ENCODE results near the gene LEF1.

LEF1 gene

DNA sequence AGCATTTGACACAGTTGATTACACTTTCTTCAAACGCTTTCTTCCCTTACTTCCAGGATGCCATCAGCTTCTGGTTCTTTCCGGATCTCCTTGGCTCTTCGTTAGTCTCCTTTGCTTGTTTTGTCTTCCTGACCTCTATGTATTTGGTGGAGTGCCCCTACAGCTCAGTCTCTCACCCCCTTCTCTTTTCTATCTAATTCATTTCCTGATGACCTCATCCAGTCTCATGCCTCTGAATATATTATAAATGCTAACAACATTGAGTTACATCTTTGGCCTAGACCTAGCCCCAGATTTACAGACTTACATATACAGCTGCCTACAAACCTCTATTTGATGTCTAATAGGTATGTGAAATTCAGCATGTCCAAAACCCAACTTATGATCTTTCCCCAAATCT is 16.5 kb upstream of the LEF1 start:
- no peak for TF ChIP-seq CTCF (IDR thresholded peaks at IDR 0.05; ENCODE audit: low read depth, low read length)
- Histone ChIP-seq H3K9me3 (no peaks in the 10 kb centered on the region), H3K4me1 (peaks cover 3% of the 10 kb centered on the region; the same call in 1 of the 2 replicates), H3K27me3 (no peaks in the 10 kb centered on the region), H3K36me3 (no peaks in the 10 kb centered on the region), H3K4me3 (ENCODE audit: low read depth, low read length) (no peak overlapping the region)
- DNase-seq, result no peak

DNA sequence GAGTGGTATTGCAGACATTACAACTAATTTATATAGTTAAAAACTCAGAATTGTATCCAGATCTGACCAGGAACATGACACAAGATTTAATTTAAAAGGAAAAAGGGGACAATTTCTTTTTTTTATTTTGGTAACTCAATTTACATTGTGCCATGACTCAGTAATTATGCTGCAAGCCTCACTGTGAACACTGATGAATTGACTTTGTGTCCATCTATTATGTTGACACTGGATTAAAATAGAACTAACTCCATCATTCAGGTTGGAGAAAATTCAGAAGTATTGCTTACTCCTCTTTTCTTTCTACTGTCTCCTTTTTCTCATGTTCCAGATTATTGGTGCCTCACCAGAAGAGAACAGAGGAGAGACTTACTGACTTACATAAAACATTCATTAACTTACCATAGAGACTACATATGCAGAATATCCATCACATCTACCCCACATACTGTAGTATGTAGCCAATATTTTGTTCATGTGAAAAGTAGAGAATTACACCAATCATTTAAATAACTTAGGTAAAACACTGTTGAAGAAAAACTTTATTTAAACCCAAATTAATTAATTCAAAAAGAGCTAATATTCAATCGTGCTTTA is 15.8 kb upstream of the LEF1 start:
- no peak for TF ChIP-seq CTCF (IDR thresholded peaks at IDR 0.05; ENCODE audit: low read depth, low read length)
- Histone ChIP-seq H3K9me3 (no peaks in the 10 kb centered on the region), H3K4me3 (ENCODE audit: low read depth, low read length) (no peak overlapping the region), H3K4me1 (peaks cover 3% of the 10 kb centered on the region; the same call in 1 of the 2 replicates), H3K27me3 (no peaks in the 10 kb centered on the region), H3K36me3 (no peaks in the 10 kb centered on the region)
- DNase-seq, result no peak

- Histone ChIP-seq H3K27me3 (no peaks in the 10 kb centered on the region; the same call in 1 of the 2 replicates), H3K36me3 (no peaks in the 10 kb centered on the region), H3K9me3 (no peaks in the 10 kb centered on the region), H3K4me1 (peaks cover 3% of the 10 kb centered on the region; the same call in 1 of the 2 replicates), H3K4me3 (ENCODE audit: low read depth, low read length) (no peak overlapping the region)
- peak; percentile 30 for TF ChIP-seq CTCF (IDR thresholded peaks at IDR 0.05; ENCODE audit: low read depth, low read length)
- DNase-seq, result no peak
These were observed 13.0 kb upstream of the LEF1 start for GRCh38 chr4:108181704-108182103.

- Histone ChIP-seq H3K27me3 (no peaks in the 10 kb centered on the region; the same call in 1 of the 2 replicates), H3K9me3 (no peaks in the 10 kb centered on the region), H3K36me3 (no peaks in the 10 kb centered on the region), H3K4me3 (ENCODE audit: low read depth, low read length) (no peak overlapping the region), H3K4me1 (peaks cover 3% of the 10 kb centered on the region; the same call in 1 of the 2 replicates)
- no peak for DNase-seq
- TF ChIP-seq CTCF (IDR thresholded peaks at IDR 0.05; ENCODE audit: low read depth, low read length), result no peak
These were observed 11.8 kb upstream of the LEF1 start for GRCh38 chr4:108180513-108180912.

DNA sequence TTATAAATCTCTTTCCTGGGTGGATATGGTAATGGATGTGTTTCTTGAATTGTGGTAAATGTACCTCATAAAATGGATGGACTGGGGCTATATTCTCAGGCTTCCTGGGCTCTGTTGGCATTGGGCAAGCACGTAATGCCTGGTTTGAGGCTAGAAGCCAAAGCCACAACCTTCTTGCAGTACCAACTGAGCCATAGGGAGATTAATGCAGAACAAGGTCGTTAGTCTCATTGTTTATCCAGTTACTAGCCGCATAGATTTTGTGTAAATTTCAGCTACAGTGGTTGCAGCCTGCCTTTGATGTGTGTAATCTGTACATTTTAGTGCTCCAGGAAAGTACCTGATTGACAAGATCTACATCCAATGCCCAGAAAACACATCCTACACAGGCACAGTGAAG is 7.2 kb upstream of the LEF1 start:
- Histone ChIP-seq H3K36me3 (no peaks in the 10 kb centered on the region), H3K27me3 (peaks cover 34% of the 10 kb centered on the region), H3K4me3 (ENCODE audit: low read depth, low read length) (no peak overlapping the region), H3K9me3 (no peaks in the 10 kb centered on the region), H3K4me1 (no peaks in the 10 kb centered on the region)
- DNase-seq, result no peak
- TF ChIP-seq CTCF (IDR thresholded peaks at IDR 0.05; ENCODE audit: low read depth, low read length), result no peak

- no peak for DNase-seq
- Histone ChIP-seq H3K4me1 (no peaks in the 10 kb centered on the region), H3K9me3 (no peaks in the 10 kb centered on the region), H3K36me3 (no peaks in the 10 kb centered on the region), H3K4me3 (ENCODE audit: low read depth, low read length) (no peak overlapping the region), H3K27me3 (peaks cover 45% of the 10 kb centered on the region)
- no peak for TF ChIP-seq CTCF (IDR thresholded peaks at IDR 0.05; ENCODE audit: low read depth, low read length)
These were observed 6.1 kb upstream of the LEF1 start for GRCh38 chr4:108174856-108175255.

All from BE2C (cell line).